Measurements from ENCODE around the gene WDR13.
"Not testable (repeated sequence)": the region's sequence is repeated elsewhere in the genome, so short reads cannot be mapped to it uniquely, and the experiment has no call there.

WDR13 gene

GRCh38 chrX:48645669-48646068, 48.4 kb downstream of the WDR13 start:
- H3K36me3 ChIP-seq = no peaks in the 10 kb centered on the region
- no peaks in the 10 kb centered on the region for H3K9me3 ChIP-seq
- H3K4me1 ChIP-seq (ENCODE audit: control insufficient read depth in 1 of 2, insufficient read depth in 1 of 2, low read depth in 1 of 2, low read length in 1 of 2) = no peaks in the 10 kb centered on the region
- no peak overlapping the region for H3K27ac ChIP-seq
- no peaks in the 10 kb centered on the region for H3K27me3 ChIP-seq
- TF ChIP-seq CTCF (IDR thresholded peaks at IDR 0.05) = no peak
- no peak overlapping the region for H3K4me3 ChIP-seq (ENCODE audit: low read depth in 1 of 2, low read length in 1 of 2)

GRCh38 chrX:48648336-48648751, 51.1 kb downstream of the WDR13 start:
- Histone ChIP-seq H3K4me3 (ENCODE audit: low read depth in 1 of 2, low read length in 1 of 2) (no peak overlapping the region), H3K27ac (no peak overlapping the region), H3K36me3 (no peaks in the 10 kb centered on the region), H3K9me3 (no peaks in the 10 kb centered on the region), H3K27me3 (no peaks in the 10 kb centered on the region), H3K4me1 (ENCODE audit: control insufficient read depth in 1 of 2, insufficient read depth in 1 of 2, low read depth in 1 of 2, low read length in 1 of 2) (no peaks in the 10 kb centered on the region)
- TF ChIP-seq CTCF (IDR thresholded peaks at IDR 0.05) = peak; percentile 14

GRCh38 chrX:48649102-48649501, 51.8 kb downstream of the WDR13 start:
- no peaks in the 10 kb centered on the region for H3K36me3 ChIP-seq
- H3K9me3 ChIP-seq = no peaks in the 10 kb centered on the region
- no peak overlapping the region for H3K4me3 ChIP-seq (ENCODE audit: low read depth in 1 of 2, low read length in 1 of 2)
- H3K27me3 ChIP-seq = no peaks in the 10 kb centered on the region
- H3K4me1 ChIP-seq (ENCODE audit: control insufficient read depth in 1 of 2, insufficient read depth in 1 of 2, low read depth in 1 of 2, low read length in 1 of 2) = no peaks in the 10 kb centered on the region
- no peak for TF ChIP-seq CTCF (IDR thresholded peaks at IDR 0.05)
- H3K27ac ChIP-seq = no peak overlapping the region

- H3K36me3 ChIP-seq; H3K9me3 ChIP-seq; H3K27ac ChIP-seq; H3K27me3 ChIP-seq; H3K4me1 ChIP-seq (ENCODE audit: control insufficient read depth in 1 of 2, insufficient read depth in 1 of 2, low read depth in 1 of 2, low read length in 1 of 2); H3K4me3 ChIP-seq (ENCODE audit: low read depth in 1 of 2, low read length in 1 of 2): not testable (repeated sequence)
Observed at GRCh38 chrX:48652055-48652579, 54.8 kb downstream of the WDR13 start.

GRCh38 chrX:48654746-48655145, 57.5 kb downstream of the WDR13 start:
- not testable (repeated sequence) for H3K27me3 ChIP-seq; H3K9me3 ChIP-seq; H3K36me3 ChIP-seq; H3K4me3 ChIP-seq (ENCODE audit: low read depth in 1 of 2, low read length in 1 of 2); H3K4me1 ChIP-seq (ENCODE audit: control insufficient read depth in 1 of 2, insufficient read depth in 1 of 2, low read depth in 1 of 2, low read length in 1 of 2); H3K27ac ChIP-seq

Data from neutrophil (primary cell).